COLO829 (cell line): ENCODE measurements around the gene DOLK.
"Not testable (repeated sequence)": the region's sequence is repeated elsewhere in the genome, so short reads cannot be mapped to it uniquely, and the experiment has no call there.

Experiments used
- DNase-seq: peaks from one replicate; pipeline ENCODE4 v3.0.0; 2012; ENCODE audit warnings: low spot score

Gene DOLK

DNA sequence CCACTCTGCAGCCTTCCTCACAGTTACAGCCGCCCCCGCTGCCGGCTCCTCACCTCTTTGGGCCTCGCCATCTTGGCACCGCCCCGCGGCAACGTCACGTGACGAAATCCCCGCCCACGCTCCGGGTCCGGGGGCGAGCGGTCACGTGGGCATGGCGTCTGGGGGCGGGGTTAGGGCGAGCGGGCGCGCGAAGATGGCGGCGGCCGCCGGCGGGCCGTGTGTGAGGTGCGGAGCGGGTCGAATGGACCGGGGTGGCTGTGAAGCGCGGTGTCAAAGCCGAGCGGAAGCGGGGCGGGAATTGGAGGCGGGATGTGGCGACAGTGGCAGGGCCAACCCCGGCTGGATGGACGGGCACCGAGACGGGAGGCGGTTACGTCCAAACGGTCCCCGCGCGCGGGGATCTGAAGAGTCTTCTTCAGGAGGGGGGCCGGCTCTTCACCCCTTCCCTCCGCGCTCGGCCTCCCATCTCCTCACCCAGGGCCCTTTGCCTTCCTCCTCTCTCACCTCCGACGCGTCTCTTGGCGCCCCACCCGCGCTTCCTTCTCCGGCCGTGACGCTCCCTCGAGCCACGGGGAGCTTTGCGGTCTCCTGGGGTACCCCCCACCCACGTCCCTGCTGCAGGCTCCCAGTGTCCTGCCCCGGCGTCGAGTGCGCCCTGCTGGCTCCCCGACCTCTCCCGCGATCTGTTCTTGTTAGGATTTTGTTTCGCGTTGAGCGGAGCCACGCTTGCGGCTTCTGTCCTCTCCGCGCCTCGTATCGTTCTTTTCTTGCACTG, at the start of gene DOLK, which contains the start of gene NUP188:
Gene DOLK (minus strand): TSS at position 77 of the 775 bp plus-strand sequence. CDS start 300 bp downstream, outside the sequence.
Gene NUP188 (plus strand): TSS at position 173 of the 775 bp plus-strand sequence. CDS start 21 bp downstream, at position 194.
- peak; percentile 97 for DNase-seq

DNA sequence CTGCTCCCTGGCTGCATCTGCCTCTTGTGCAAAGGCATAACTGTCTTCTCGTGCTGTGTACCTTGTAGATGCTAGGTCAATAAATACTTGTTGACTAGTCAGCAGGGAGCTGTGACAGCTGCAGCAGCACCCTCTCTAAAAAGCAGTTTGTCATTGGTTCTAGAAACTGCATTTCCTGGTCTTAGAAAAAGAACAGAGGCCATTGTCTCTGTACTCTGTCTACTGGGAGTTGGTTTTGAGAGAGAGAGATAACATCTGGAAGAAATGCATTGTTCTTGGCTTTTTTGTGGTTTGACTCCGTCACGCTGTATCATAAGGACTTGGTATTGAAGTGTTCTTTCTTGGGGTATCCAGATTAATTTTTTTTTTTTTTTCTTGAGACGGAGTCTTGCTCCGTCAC, 48.4 kb upstream of the DOLK start:
- no peak for DNase-seq

DNA sequence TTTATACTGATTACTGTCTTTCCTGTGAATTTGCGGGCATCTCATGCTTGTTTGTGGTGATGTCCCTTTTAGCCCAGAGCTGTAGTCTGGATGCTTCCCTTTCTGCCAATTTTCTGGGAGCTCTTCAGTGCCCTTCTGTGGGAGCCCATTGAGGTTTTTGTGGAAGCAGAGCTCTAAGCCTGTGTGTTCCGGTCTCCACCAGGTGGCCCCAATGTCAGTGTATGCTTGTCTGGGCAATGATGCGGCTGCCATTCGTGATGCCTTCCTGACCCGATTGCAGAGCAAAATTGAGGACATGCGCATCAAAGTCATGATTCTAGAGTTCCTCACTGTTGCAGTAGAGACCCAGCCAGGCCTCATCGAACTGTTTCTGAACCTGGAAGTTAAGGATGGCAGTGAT, 45.6 kb upstream of the DOLK start:
- no peak for DNase-seq

DNA sequence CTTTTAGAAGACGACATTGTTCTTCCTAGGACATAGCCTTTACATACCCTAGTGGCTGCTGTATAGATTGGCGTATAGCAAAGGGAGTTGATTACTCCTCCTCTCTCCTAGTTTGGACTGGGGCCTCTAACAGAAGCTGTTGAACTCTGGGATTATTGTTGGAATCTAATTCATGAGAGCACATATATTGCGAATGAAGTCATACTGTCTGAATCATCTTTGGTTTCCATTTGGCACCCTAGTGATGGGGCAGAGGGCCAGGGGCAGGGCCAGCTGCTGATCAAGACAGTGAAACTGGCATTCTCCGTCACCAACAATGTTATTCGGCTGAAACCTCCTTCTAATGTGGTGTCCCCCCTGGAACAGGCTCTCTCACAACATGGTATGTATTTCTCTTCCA, 40.4 kb upstream of the DOLK start:
- no peak for DNase-seq

- DNase-seq = no peak
Observed at GRCh38 chr9:128986671-128987070, 39.3 kb upstream of the DOLK start.

DNA sequence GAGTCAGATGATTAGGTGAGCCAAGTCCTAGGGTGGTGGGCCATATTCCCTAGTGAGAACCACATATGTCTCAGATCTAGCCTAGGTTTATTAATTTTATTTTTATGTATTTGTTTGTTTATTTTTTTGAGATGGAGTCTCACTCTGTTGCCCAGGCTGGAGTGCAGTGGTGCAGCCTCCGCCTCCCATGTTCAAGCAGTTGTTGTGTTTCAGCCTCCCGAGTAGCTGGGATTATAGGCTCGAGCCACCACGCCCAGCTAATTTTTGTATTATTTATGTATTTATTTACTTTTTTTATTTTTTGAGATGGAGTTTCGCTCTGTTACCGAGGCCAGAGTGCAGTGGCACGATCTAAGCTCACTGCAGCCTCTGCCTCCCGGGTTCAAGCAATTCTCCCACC, 36.1 kb upstream of the DOLK start:
- DNase-seq = no peak

- no peak for DNase-seq
Observed at GRCh38 chr9:128979111-128979510, 31.7 kb upstream of the DOLK start.

GRCh38 chr9:128972956-128973355, 25.6 kb upstream of the DOLK start:
- no peak for DNase-seq

DNA sequence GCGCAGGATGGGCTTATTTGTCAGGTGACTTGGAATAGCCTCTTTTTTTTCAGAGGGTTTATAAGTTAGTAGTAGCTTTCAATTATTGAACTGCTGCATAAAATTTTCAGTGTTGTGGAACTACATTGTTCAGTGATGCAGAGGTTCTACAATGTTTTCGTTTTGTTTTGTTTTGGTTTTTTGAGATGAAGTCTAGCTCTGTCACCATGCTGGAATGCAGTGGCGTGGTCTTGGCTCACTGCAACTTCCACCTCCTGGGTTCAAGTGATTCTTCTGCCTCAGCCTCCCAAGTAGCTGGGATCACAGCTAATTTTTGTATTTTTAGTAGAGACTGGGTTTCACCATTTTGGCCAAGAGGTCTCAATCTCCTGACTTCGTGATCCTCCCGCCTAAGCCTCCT, 22.1 kb upstream of the DOLK start:
- DNase-seq = no peak

GRCh38 chr9:128961403-128961802, 14.0 kb upstream of the DOLK start:
- DNase-seq = not testable (repeated sequence)

DNA sequence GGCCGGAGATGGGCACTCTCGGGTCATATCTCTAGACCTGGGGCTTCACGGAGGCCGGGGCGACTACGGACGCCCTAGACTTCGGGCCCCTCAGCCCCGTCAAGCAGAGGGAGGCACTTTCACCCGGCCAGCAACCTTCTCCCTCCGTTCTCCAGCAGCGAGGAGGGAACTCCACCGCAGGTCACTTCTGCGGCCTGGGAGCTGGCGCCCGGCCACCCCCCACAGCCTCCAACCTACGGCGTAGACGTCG, 201 bp downstream of the DOLK start:
- DNase-seq = no peak

DNA sequence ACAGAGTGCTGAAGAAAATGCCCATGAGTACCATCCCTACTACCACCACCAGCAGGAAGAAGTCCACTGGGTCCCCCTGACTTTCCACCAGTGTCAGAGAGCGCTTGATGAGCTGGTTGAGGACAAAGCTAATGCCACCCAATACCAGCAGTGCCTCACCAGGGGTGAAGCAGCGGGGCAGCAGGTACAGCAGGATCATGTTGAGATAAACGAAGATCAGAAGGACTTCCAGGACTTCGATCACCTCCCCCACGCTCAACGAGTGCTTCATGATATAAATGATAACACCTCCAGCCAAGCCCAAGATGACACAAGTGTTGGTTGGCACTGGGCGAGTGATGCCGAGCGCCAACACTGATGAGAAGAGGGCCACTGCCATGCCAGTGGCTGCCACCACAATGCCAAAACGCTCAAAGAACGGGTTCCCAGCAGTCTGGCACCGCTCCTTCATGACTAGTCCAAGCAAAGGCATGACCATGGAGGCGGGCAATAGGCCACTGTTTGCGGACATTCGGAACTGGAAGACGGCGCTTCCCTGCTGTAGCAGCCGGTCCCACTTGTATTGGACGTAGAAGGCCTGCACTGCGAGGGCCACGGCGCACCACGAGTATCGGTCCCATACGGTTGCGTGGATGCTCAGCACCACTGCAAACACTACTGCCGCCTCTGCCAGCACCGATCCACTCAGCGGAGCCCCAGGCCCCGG, 679 bp downstream of the DOLK start:
- DNase-seq = peak; percentile 21

GRCh38 chr9:128945798-128946501, 1.5 kb downstream of the DOLK start:
- no peak for DNase-seq

DNA sequence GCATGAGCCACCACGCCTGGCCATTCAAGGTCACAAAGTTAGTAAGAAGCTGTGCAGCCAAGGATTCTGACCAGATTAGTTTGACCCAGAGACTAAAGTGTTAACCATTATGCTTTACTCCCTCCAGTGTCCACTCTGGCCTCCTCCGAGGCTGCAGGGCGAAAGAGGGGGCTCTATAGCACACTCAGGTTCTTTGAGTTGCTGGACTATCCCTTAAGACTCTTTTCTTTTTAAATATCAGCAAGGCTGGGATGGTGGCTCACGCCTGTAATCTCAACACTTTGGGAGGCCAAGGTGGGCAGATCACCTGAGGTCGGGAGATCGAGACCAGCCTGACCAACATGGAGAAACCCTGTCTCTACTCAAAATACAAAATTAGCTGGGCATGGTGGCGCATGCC, 2.4 kb downstream of the DOLK start:
- not testable (repeated sequence) for DNase-seq

- no peak for DNase-seq
Observed at GRCh38 chr9:128943832-128944620, 3.4 kb downstream of the DOLK start.

- DNase-seq = no peak
Observed at GRCh38 chr9:128940946-128941755, 6.3 kb downstream of the DOLK start.

DNA sequence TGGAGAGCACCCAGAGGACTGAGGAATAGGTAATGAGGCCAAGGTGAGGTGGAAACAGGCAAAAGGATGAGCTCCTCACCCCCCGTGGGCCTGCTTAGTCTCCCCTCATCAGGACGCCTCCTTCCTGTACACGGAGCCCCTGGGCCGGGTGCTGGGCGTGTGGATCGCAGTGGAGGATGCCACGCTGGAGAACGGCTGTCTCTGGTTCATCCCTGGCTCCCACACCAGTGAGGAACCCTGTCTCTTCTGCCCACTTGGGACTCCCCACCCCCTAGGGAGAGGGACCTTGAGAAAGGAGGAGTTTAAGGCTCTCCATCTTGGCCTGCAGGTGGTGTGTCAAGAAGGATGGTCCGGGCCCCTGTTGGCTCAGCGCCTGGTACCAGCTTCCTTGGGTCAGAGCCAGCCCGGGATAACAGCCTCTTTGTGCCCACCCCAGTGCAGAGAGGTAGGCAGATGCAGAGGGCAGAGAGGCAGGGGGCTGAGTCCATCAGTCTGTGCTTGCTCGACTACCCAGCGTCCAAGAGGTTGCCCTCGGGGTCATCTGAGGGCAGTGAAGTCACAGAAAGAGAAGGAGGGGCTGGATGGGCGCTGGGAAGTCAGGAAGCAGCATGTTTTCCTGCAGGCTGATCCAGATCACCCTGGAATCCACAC, 7.0 kb downstream of the DOLK start:
- DNase-seq = no peak

- no peak for DNase-seq
Observed at GRCh38 chr9:128937310-128938165, 9.9 kb downstream of the DOLK start.

GRCh38 chr9:128936171-128936865, 11.1 kb downstream of the DOLK start:
- DNase-seq = no peak
